SK-N-SH treated with all-trans-retinoic acid at 6 μM for 48 hours (cell line): ENCODE data around the gene KDM4C.

Source experiments
- ESRRG ChIP-seq: fragments of 250-450 bp; sonication (Bioruptor Pico); IDR thresholded peaks from 2 replicates; pipeline ENCODE4 v1.6.1; 2021; ENCODE audit warnings: mild to moderate bottlenecking
- PATZ1 ChIP-seq: fragments of 250-450 bp; sonication (Bioruptor Pico); IDR thresholded peaks from 2 replicates; pipeline ENCODE4 v1.8.0; 2020; ENCODE audit warnings: mild to moderate bottlenecking, moderate library complexity, borderline replicate concordance
- PPARA ChIP-seq: fragments of 250-450 bp; sonication (Bioruptor Pico); IDR thresholded peaks from 2 replicates; pipeline ENCODE4 v1.5.0; 2020; ENCODE audit warnings: mild to moderate bottlenecking, borderline replicate concordance
- RARB ChIP-seq: fragments of 250-450 bp; sonication (Bioruptor Pico); IDR thresholded peaks from 2 replicates; pipeline ENCODE4 v1.8.0; 2021; ENCODE audit warnings: mild to moderate bottlenecking, moderate library complexity
- TOX ChIP-seq: fragments of 250-450 bp; sonication (Bioruptor Pico); IDR thresholded peaks from 2 replicates; pipeline ENCODE4 v1.8.0; 2021; ENCODE audit warnings: mild to moderate bottlenecking, moderate library complexity, borderline replicate concordance
- ZC3H10 ChIP-seq: fragments of 250-450 bp; sonication (Bioruptor Pico); IDR thresholded peaks from 2 replicates; pipeline ENCODE4 v1.5.1; 2021; ENCODE audit warnings: mild to moderate bottlenecking, moderate library complexity
- ZFP30 ChIP-seq: fragments of 450-650 bp; formaldehyde crosslinking; IDR thresholded peaks from 2 replicates; pipeline ENCODE4 v1.5.0; 2022; ENCODE audit warnings: mild to moderate bottlenecking, moderate library complexity
- ZNF565 ChIP-seq: fragments of 450-650 bp; formaldehyde crosslinking; conservative IDR thresholded peaks from 2 replicates; pipeline ENCODE4 v1.5.0; 2020; ENCODE audit warnings: low read depth, mild to moderate bottlenecking, moderate library complexity
- TF ChIP-seq, protein P1 (sequence below): fragments of 250-450 bp; sonication (Bioruptor Pico); IDR thresholded peaks from 2 replicates; pipeline ENCODE4 v1.5.1; 2021; ENCODE audit warnings: mild to moderate bottlenecking, moderate library complexity

DNA sequence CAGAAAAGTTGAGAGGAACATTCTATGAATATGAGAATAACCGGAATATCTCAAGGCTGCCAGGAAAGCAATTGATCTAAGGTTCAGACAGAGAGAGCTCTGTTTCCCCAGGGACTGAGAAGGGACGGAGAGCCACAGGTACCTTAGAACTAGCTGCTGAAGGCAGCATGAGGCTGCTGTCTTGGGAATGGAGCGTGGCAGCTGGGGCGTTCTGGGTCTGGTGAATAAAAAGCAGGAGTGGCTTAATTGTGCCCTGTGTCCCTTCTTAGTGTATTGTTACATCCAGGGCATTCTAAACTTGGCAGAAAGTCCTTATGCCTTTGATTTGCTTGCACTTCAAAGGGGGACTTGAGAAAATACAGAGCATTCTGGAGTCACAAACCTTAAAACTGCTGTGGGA, 434.5 kb downstream of the KDM4C start:
- TF ChIP-seq, protein P1, sequence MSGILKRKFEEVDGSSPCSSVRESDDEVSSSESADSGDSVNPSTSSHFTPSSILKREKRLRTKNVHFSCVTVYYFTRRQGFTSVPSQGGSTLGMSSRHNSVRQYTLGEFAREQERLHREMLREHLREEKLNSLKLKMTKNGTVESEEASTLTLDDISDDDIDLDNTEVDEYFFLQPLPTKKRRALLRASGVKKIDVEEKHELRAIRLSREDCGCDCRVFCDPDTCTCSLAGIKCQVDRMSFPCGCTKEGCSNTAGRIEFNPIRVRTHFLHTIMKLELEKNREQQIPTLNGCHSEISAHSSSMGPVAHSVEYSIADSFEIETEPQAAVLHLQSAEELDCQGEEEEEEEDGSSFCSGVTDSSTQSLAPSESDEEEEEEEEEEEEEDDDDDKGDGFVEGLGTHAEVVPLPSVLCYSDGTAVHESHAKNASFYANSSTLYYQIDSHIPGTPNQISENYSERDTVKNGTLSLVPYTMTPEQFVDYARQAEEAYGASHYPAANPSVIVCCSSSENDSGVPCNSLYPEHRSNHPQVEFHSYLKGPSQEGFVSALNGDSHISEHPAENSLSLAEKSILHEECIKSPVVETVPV (CRISPR knock-in tag) = no peak
- no peak for TF ChIP-seq PATZ1
- no peak for TF ChIP-seq ZFP30
- TF ChIP-seq ESRRG (CRISPR knock-in tag) = no peak
- no peak for TF ChIP-seq ZNF565 (CRISPR knock-in tag)
- no peak for TF ChIP-seq ZC3H10 (CRISPR knock-in tag)
- no peak for TF ChIP-seq RARB
- TF ChIP-seq PPARA (CRISPR knock-in tag) = no peak
- no peak for TF ChIP-seq TOX
